SK-N-SH treated with all-trans-retinoic acid at 6 μM for 48 hours (cell line): ENCODE measurements around the gene PPT1.

Experiments
- ARNTL ChIP-seq: fragments of 450-650 bp; formaldehyde crosslinking; IDR thresholded peaks from 2 replicates; pipeline ENCODE4 v1.5.0; 2020; ENCODE audit warnings: low read depth, mild to moderate bottlenecking, moderate library complexity, borderline replicate concordance
- CREB5 ChIP-seq: fragments of 250-450 bp; sonication (Bioruptor Pico); IDR thresholded peaks from 2 replicates; pipeline ENCODE4 v1.5.1; 2020; ENCODE audit warnings: low read depth, mild to moderate bottlenecking, moderate library complexity
- CSRNP3 ChIP-seq: fragments of 250-450 bp; sonication (Bioruptor Pico); IDR thresholded peaks from 2 replicates; pipeline ENCODE4 v1.5.1; 2021; ENCODE audit warnings: mild to moderate bottlenecking, moderate library complexity
- ESRRG ChIP-seq: fragments of 250-450 bp; sonication (Bioruptor Pico); IDR thresholded peaks from 2 replicates; pipeline ENCODE4 v1.6.1; 2021; ENCODE audit warnings: mild to moderate bottlenecking
- GLIS3 ChIP-seq: fragments of 250-450 bp; sonication (Bioruptor Pico); IDR thresholded peaks from 2 replicates; pipeline ENCODE4 v1.5.0; 2020; ENCODE audit warnings: mild to moderate bottlenecking, moderate library complexity
- PPARA ChIP-seq: fragments of 250-450 bp; sonication (Bioruptor Pico); IDR thresholded peaks from 2 replicates; pipeline ENCODE4 v1.5.0; 2020; ENCODE audit warnings: mild to moderate bottlenecking, borderline replicate concordance
- RARB ChIP-seq: fragments of 250-450 bp; sonication (Bioruptor Pico); IDR thresholded peaks from 2 replicates; pipeline ENCODE4 v1.8.0; 2021; ENCODE audit warnings: mild to moderate bottlenecking, moderate library complexity
- TCF4 ChIP-seq: fragments of 250-450 bp; sonication (Bioruptor Pico); IDR thresholded peaks from 2 replicates; pipeline ENCODE4 v1.8.0; 2021; ENCODE audit warnings: mild to moderate bottlenecking, moderate library complexity, borderline replicate concordance
- TOX ChIP-seq: fragments of 250-450 bp; sonication (Bioruptor Pico); IDR thresholded peaks from 2 replicates; pipeline ENCODE4 v1.8.0; 2021; ENCODE audit warnings: mild to moderate bottlenecking, moderate library complexity, borderline replicate concordance
- ZFP3 ChIP-seq: fragments of 250-450 bp; sonication (Bioruptor Pico); IDR thresholded peaks from 2 replicates; pipeline ENCODE4 v1.5.0; 2020; ENCODE audit warnings: mild to moderate bottlenecking, moderate library complexity
- ZFP30 ChIP-seq: fragments of 450-650 bp; formaldehyde crosslinking; IDR thresholded peaks from 2 replicates; pipeline ENCODE4 v1.5.0; 2022; ENCODE audit warnings: mild to moderate bottlenecking, moderate library complexity
- ZNF70 ChIP-seq: fragments of 450-650 bp; formaldehyde crosslinking; IDR thresholded peaks from 2 replicates; pipeline ENCODE4 v1.5.0; 2020; ENCODE audit warnings: mild to moderate bottlenecking, moderate library complexity
- ZNF8 ChIP-seq: fragments of 450-650 bp; formaldehyde crosslinking; IDR thresholded peaks from 2 replicates; pipeline ENCODE4 v1.5.0; 2020; ENCODE audit warnings: mild to moderate bottlenecking, moderate library complexity
- TF ChIP-seq, protein P1 (sequence below): fragments of 250-450 bp; sonication (Bioruptor Pico); IDR thresholded peaks from 2 replicates; pipeline ENCODE4 v1.8.0; 2020; ENCODE audit warnings: mild to moderate bottlenecking, moderate library complexity, borderline replicate concordance

DNA sequence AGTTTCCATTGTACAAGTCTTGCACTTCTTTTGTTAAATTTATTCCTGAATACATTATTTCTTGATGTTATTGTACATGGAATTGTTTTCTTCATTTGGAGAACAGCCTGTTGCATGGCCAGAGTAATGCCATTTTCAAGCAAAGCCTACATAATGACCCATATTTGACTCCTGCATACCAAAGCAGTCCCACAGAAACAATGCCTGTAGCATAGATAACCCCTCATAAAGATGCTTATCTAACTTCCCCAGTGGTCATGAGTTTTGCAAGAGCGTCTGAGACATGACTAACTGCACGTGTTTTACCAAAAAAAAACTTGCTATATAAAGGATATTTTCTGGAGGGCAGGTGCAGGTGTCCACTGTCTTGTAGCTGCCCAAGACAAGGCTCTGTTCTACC, 33.8 kb upstream of the PPT1 start:
- no peak for TF ChIP-seq CREB5
- TF ChIP-seq PPARA (CRISPR knock-in tag): no peak
- TF ChIP-seq ARNTL (CRISPR knock-in tag): no peak
- TF ChIP-seq GLIS3 (CRISPR knock-in tag): no peak
- no peak for TF ChIP-seq ZNF70 (CRISPR knock-in tag)
- no peak for TF ChIP-seq RARB (CRISPR knock-in tag)
- TF ChIP-seq ZFP30 (CRISPR knock-in tag): no peak
- no peak for TF ChIP-seq ZFP3
- TF ChIP-seq CSRNP3 (CRISPR knock-in tag): no peak
- TF ChIP-seq ZNF8 (CRISPR knock-in tag): no peak
- TF ChIP-seq TCF4 (CRISPR knock-in tag): no peak
- TF ChIP-seq, protein P1, sequence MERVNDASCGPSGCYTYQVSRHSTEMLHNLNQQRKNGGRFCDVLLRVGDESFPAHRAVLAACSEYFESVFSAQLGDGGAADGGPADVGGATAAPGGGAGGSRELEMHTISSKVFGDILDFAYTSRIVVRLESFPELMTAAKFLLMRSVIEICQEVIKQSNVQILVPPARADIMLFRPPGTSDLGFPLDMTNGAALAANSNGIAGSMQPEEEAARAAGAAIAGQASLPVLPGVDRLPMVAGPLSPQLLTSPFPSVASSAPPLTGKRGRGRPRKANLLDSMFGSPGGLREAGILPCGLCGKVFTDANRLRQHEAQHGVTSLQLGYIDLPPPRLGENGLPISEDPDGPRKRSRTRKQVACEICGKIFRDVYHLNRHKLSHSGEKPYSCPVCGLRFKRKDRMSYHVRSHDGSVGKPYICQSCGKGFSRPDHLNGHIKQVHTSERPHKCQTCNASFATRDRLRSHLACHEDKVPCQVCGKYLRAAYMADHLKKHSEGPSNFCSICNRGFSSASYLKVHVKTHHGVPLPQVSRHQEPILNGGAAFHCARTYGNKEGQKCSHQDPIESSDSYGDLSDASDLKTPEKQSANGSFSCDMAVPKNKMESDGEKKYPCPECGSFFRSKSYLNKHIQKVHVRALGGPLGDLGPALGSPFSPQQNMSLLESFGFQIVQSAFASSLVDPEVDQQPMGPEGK: no peak
- TF ChIP-seq ESRRG (CRISPR knock-in tag): no peak
- TF ChIP-seq TOX (CRISPR knock-in tag): no peak
